Esophagus squamous epithelium (tissue), 4 donors: ENCODE results near the gene NTF3.

Experiments
- POLR2A ChIP-seq, 4 donors: fragments of 450-650 bp; IDR thresholded peaks; one replicate each; pipeline ENCODE4 v1.6.1; 2017; ENCODE audit warnings: antibody characterized with exemption in 4 of 4, mild to moderate bottlenecking in 4 of 4, moderate library complexity in 3 of 4
- TF ChIP-seq, protein P1 (sequence below), 6 experiments: fragments of 450-650 bp in 4 of 6; fragments of 200-600 bp in 2 of 6; sonication (generic) in 2 of 6; IDR thresholded peaks; one replicate each; pipeline ENCODE4 v1.5.1; 2016 to 2019; ENCODE audit warnings: antibody characterized with exemption in 6 of 6, mild to moderate bottlenecking in 4 of 6, moderate library complexity in 4 of 6

- TF ChIP-seq, protein P1, sequence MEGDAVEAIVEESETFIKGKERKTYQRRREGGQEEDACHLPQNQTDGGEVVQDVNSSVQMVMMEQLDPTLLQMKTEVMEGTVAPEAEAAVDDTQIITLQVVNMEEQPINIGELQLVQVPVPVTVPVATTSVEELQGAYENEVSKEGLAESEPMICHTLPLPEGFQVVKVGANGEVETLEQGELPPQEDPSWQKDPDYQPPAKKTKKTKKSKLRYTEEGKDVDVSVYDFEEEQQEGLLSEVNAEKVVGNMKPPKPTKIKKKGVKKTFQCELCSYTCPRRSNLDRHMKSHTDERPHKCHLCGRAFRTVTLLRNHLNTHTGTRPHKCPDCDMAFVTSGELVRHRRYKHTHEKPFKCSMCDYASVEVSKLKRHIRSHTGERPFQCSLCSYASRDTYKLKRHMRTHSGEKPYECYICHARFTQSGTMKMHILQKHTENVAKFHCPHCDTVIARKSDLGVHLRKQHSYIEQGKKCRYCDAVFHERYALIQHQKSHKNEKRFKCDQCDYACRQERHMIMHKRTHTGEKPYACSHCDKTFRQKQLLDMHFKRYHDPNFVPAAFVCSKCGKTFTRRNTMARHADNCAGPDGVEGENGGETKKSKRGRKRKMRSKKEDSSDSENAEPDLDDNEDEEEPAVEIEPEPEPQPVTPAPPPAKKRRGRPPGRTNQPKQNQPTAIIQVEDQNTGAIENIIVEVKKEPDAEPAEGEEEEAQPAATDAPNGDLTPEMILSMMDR (IDR thresholded peaks at IDR 0.05): no peak
- no peak for TF ChIP-seq POLR2A (IDR thresholded peaks at IDR 0.05)
These were observed 49.0 kb downstream of the NTF3 start for GRCh38 chr12:5480938-5481303.
